Measurements from ENCODE around the gene PLXDC2.

- no peak for TF ChIP-seq RCOR1 (IDR thresholded peaks at IDR 0.05; ENCODE audit: low read length)
- no peak for TF ChIP-seq CTCF (IDR thresholded peaks at IDR 0.05)
- no peak for TF ChIP-seq MAX (IDR thresholded peaks at IDR 0.05; ENCODE audit: low read depth)
- TF ChIP-seq POLR2AphosphoS5 (IDR thresholded peaks at IDR 0.05; ENCODE audit: low read depth, low read length), result no peak
- no peak for TF ChIP-seq MXI1 (IDR thresholded peaks at IDR 0.05; ENCODE audit: low read depth, low read length)
- TF ChIP-seq TAF1 (IDR thresholded peaks at IDR 0.05; ENCODE audit: borderline replicate concordance, low read depth, low read length), result no peak
- no peak for TF ChIP-seq REST (IDR thresholded peaks at IDR 0.05; ENCODE audit: low read depth, low read length)
- no peak for TF ChIP-seq JUND (IDR thresholded peaks at IDR 0.05)
- TF ChIP-seq USF2 (IDR thresholded peaks at IDR 0.05; ENCODE audit: borderline replicate concordance, low read depth, low read length), result no peak
- TF ChIP-seq EZH2phosphoT487 (IDR thresholded peaks at IDR 0.05; ENCODE audit: borderline replicate concordance, low read depth), result no peak
Measured at GRCh38 chr10:19832699-19833098, 16.5 kb downstream of the PLXDC2 start.

Data from SK-N-SH (cell line).